GM12864 (cell line): Measurements from ENCODE around the gene SIPA1L3.

Source experiments
- DNase-seq: peaks from one replicate; pipeline ENCODE4 v3.0.0-alpha.2; 2011; ENCODE audit warnings: low read depth
- H3K4me3 ChIP-seq: 2 replicates; pipeline ENCODE4 v1.5.1; 2011; ENCODE audit warnings: mild to moderate bottlenecking, low read depth, low read length, control low read depth
- TF ChIP-seq, protein P1 (sequence below): IDR thresholded peaks from 2 replicates; pipeline ENCODE4 v1.5.1; 2011; ENCODE audit warnings: low read depth, mild to moderate bottlenecking, moderate library complexity, low read length, control low read depth, inconsistent platforms; ENCODE audit errors: missing control alignments

Gene SIPA1L3

DNA sequence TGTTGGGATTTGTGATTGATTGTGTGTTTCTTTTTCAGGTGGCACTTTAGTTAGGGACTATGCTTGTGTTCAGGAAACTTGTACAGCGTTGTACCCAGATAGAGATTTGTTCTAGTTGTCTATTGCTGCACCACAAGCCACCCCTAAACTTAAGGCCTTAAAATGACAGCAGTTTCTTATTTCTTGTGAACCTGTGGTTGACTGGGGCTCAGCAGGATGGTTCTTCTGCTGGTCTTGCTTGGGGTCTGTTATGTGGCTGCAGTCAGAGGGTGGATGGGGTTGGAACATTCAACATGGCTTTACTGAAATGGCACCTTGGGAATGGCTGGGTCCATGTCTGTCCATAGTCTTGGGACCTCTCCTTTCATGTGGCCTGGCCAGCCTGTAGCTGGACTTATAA is 28.3 kb downstream of the SIPA1L3 start:
- DNase-seq = no peak
- H3K4me3 ChIP-seq = no peak overlapping the region
- TF ChIP-seq, protein P1, sequence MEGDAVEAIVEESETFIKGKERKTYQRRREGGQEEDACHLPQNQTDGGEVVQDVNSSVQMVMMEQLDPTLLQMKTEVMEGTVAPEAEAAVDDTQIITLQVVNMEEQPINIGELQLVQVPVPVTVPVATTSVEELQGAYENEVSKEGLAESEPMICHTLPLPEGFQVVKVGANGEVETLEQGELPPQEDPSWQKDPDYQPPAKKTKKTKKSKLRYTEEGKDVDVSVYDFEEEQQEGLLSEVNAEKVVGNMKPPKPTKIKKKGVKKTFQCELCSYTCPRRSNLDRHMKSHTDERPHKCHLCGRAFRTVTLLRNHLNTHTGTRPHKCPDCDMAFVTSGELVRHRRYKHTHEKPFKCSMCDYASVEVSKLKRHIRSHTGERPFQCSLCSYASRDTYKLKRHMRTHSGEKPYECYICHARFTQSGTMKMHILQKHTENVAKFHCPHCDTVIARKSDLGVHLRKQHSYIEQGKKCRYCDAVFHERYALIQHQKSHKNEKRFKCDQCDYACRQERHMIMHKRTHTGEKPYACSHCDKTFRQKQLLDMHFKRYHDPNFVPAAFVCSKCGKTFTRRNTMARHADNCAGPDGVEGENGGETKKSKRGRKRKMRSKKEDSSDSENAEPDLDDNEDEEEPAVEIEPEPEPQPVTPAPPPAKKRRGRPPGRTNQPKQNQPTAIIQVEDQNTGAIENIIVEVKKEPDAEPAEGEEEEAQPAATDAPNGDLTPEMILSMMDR = no peak

DNA sequence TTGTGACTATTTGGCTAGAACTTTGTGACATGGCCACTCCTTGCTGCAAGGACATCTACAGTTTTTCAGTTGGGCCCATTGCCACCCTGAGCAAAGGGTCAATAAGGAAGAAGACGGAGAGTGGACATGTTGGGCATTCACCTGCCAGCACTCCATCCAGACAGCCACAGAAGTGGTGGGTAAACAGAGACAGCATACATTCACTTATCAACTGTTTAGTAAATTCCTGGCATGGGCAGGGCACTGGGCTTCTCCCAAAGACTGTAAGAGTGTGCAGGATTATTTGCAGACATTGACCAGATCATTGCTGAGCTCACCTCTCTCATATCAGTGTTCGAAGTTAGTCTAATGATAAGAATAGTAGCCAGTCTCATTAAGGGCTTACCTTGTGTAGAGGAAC is 29.2 kb downstream of the SIPA1L3 start:
- DNase-seq = no peak
- no peak overlapping the region for H3K4me3 ChIP-seq
- TF ChIP-seq, protein P1 = no peak

DNA sequence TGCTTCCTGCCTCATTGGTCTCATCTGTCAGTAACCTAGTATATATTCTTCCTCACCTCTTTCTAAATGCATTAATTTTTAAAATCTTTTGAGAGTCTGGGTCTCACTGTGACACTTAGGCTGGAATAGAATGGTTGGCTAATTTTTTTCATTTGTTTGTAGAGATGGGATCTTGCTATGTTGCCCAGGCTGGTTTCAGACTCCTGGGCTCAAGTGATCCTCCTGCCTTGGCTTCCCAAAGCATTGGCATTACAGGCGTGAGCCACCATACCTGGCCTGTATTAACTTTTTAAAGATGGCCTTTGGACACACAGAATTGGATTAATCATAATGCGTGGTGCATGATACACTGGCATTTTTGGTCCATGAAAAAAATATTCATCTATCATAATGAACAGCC is 29.9 kb downstream of the SIPA1L3 start:
- DNase-seq = no peak
- no peak overlapping the region for H3K4me3 ChIP-seq
- TF ChIP-seq, protein P1 = no peak

DNA sequence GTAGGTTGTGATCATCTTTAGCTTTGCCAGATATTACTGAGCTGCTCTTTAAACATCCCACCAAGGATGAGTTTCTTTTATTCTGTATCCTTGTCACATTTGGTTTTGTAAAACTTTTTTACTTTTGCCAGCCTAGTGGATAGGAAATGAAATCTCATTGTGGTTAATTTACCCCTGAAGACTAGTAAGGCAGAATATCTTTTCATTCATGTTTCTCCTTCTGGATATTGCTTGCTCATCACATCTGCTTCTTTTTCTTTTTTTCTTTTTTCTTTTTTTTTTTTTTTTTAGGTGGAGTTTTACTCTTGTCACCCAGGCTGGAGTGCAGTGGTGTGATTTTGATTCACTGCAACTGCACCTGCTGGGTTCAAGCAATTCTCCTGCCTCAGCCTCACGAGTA is 31.3 kb downstream of the SIPA1L3 start:
- DNase-seq = no peak
- H3K4me3 ChIP-seq = no peak overlapping the region
- TF ChIP-seq, protein P1 = no peak

DNA sequence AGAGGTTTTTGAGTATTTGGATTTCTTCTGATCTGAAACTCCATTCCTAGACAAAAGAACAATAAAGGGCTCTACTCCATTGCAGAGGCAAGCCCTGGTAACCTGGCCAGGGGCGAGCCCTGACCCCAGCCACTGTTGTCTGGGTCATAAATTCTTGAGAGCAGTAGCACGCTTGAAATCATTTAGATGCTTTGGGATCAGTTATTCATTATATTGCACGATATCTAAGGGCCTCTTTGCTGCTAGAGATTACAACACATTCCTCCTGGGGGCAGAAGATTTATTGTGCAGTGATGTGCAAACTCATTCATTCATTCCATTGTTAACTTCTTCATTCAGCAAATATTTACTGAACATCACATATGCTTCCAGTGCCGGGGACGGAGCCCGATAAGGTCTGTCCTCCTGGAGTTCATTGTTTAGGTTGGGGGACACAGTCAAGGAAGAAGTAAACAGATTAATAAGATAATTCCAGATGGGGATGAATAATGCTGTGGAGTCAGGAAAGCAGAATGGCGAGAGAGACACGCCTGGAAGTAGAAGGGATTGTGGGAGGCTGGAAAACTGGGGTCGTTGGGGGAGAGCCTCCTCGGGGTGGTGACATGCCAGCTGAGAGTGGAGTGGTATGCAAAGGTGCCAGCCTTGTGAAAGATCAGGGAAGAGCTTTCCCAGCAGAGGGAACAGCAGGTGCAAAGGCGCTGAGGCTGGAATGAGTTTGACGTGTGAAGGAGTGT is 34.9 kb downstream of the SIPA1L3 start:
- TF ChIP-seq, protein P1 = no peak
- no peak overlapping the region for H3K4me3 ChIP-seq
- no peak for DNase-seq

DNA sequence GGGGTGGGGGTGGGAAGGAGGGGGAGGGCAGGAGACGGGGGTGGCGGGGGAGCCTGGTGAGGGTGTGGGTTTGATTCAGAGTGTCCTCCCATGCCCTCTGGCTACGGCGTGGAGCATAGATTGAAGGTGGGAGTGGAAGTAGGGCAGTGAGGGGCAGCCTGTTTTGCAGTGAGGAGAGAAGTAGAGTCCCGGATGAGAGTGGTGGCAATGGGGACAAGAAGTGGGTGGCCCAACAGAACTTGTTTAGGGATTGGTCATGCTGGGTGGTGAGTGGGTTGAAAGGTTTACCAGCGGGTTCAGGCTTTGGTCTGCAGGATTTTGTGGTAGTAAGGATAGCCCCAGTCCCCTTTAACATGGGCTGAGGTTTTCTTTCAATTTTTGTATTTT is 35.5 kb downstream of the SIPA1L3 start:
- TF ChIP-seq, protein P1 = no peak

DNA sequence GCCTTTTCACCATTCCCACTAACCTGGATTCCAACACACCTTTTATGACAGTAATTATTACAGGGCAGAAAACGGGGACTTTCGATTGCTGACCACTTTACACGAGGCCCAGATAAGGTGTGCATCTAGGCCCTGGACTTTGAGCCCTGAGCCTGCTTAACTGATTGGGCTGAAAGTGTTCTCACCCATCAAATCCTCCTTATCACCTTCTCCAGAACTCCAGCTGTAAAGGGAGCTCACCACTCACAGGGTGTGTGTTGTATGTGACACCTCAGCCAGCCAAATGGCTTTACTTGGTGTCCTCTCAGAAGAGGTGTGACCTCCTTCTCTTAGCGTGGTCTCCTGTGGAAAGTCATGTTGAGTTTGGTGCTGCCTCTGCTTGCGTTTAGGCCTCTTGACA is 36.5 kb downstream of the SIPA1L3 start:
- TF ChIP-seq, protein P1 = no peak
- DNase-seq = no peak
- no peak overlapping the region for H3K4me3 ChIP-seq

More for the DNA sequence above, 35.5 kb downstream of the SIPA1L3 start:
- no peak for DNase-seq
- no peak overlapping the region for H3K4me3 ChIP-seq
